A673 (cell line): ENCODE measurements around the gene NKD1. TPM values are rescaled to one million over a fixed set of nuclear protein-coding genes. Genes with fewer than 3 reads are reported as not detected.

Experiments
- BruUV-seq: library from RNA; stranded (reverse); fragments of 400-500 nt; replicated peaks from 2 replicates; lab custom pipeline; 2021; lab: Mats Ljungman, UMichigan
- CTCF ChIA-PET: fragments of 300-600 bp; sonication (Branson Sonifier 250); formaldehyde crosslinking; loops from one replicate; lab custom pipeline; 2022; ENCODE audit warnings: antibody characterized with exemption; lab: Charles Lee
- POLR2A ChIA-PET: fragments of 300-600 bp; sonication (Branson Sonifier 250); formaldehyde crosslinking; loops from one replicate; lab custom pipeline; 2022; ENCODE audit warnings: antibody characterized with exemption; ENCODE audit not compliant: low non-redundant PET; lab: Charles Lee
- DNase-seq: peaks from one replicate; pipeline ENCODE4 v3.0.0-alpha.2; 2015; ENCODE audit warnings: low spot score
- H3K27ac ChIP-seq: fragments of 200-600 bp; sonication (generic); 2 replicates; pipeline ENCODE4 v1.5.1; 2016; ENCODE audit warnings: mixed run types, low read depth, mild to moderate bottlenecking, mixed read lengths, antibody characterized with exemption, low read length; ENCODE audit not compliant: poor library complexity, severe bottlenecking
- H3K27me3 ChIP-seq: fragments of 200-600 bp; sonication (generic); replicated peaks from 2 replicates; pipeline ENCODE4 v1.6.1; 2017; ENCODE audit warnings: mixed run types, low read depth, mild to moderate bottlenecking, mixed read lengths, antibody characterized with exemption, low read length; ENCODE audit not compliant: insufficient read depth, poor library complexity
- H3K36me3 ChIP-seq: fragments of 200-600 bp; sonication (generic); 2 replicates; pipeline ENCODE4 v1.6.1; 2016; ENCODE audit warnings: mixed run types, mild to moderate bottlenecking, mixed read lengths, antibody characterized with exemption, low read length; ENCODE audit not compliant: insufficient read depth, poor library complexity, severe bottlenecking
- H3K4me1 ChIP-seq: fragments of 200-600 bp; sonication (generic); 2 replicates; pipeline ENCODE4 v1.6.1; 2017; ENCODE audit warnings: mixed run types, mild to moderate bottlenecking, mixed read lengths, antibody characterized with exemption, low read length; ENCODE audit not compliant: insufficient read depth, poor library complexity, severe bottlenecking
- H3K4me3 ChIP-seq: fragments of 200-600 bp; sonication (generic); 2 replicates; pipeline ENCODE4 v1.5.1; 2016; ENCODE audit warnings: low read depth, mixed run types, mild to moderate bottlenecking, mixed read lengths, low read length; ENCODE audit not compliant: poor library complexity, severe bottlenecking
- H3K9me3 ChIP-seq: fragments of 200-600 bp; sonication (generic); 2 replicates; pipeline ENCODE4 v1.6.1; 2016; ENCODE audit warnings: mixed run types, low read depth, mild to moderate bottlenecking, mixed read lengths, antibody characterized with exemption, low read length; ENCODE audit not compliant: poor library complexity, severe bottlenecking
- CTCF ChIP-seq: fragments of 300-800, 200-600 bp; sonication (generic); conservative IDR thresholded peaks from 2 replicates; pipeline ENCODE4 v1.5.1; 2017; ENCODE audit warnings: low read depth, mild to moderate bottlenecking, antibody characterized with exemption, low read length, moderate library complexity, mixed read lengths
- EZH2 ChIP-seq: fragments of 200-600 bp; sonication (generic); IDR thresholded peaks from 2 replicates; pipeline ENCODE4 v1.6.1; 2017; ENCODE audit warnings: borderline replicate concordance, low read depth, mild to moderate bottlenecking, mixed read lengths, antibody characterized with exemption, low read length; ENCODE audit not compliant: poor library complexity, severe bottlenecking
- intact Hi-C: fragments of 100-400 bp; cut with micrococcal nuclease; formaldehyde crosslinking; loops from one replicate; pipeline ENCODE4 v1.10.0; 2022; ENCODE audit not compliant: unreplicated experiment
- total RNA-seq: library from RNA; stranded (reverse); gene quantifications from 2 replicates; pipeline ENCODE4 v1.2.3, GENCODE V29; 2021

The NKD1 gene
- total RNA-seq, 1 experiment from 2014 or later = 1.1 TPM

DNA sequence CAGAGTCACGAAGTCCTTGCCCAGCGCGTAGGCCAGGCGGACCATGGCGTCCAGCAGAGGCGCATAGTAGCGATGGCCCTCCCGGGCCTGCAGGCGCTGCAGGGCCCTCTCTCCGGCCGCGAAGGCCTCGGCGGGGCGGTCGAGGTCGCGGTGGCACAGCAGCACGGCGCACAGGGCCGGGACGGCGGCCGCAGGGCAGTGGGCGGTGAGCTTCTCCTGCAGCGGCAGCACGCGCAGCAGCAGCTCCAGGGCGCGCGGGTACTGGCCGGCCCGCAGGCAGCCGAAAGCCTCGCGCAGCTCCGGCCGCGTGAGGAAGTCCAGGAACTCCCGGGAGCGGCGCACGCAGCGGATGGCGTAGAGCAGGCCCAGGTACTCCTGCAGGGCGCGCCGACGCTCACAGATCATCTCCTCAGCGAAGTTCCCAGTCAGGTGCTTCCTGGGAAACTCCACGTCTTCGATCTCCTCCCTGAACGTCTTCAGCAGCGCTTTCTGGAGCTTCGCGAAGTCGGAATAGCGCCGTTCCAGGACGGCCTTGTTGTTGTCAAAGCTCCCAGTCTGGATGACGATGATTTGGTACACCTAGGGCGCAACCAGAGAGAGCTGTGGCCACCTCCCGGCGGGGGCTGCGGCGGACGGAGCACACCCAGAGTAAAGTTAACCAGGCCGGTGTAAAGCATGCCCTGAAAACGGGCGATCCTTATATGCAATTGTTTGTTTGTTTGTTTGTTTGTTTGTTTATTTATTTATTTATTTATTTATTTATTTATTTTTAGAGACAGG is 125.5 kb downstream of the NKD1 start:
- no TSS peak for BruUV-seq
- TF ChIP-seq EZH2 = no peak
- TF ChIP-seq CTCF = no peak
- H3K27ac ChIP-seq = no peak overlapping the region
- ChIA-PET POLR2A (no interaction called here), CTCF (no interaction called here)
- no peaks in the 10 kb centered on the region for H3K36me3 ChIP-seq
- intact Hi-C loops = no loop called here
- H3K9me3 ChIP-seq = peaks cover 20% of the 10 kb centered on the region
- no peaks in the 10 kb centered on the region for H3K27me3 ChIP-seq
- H3K4me3 ChIP-seq = no peak overlapping the region
- no peak for DNase-seq
- no peaks in the 10 kb centered on the region for H3K4me1 ChIP-seq

DNA sequence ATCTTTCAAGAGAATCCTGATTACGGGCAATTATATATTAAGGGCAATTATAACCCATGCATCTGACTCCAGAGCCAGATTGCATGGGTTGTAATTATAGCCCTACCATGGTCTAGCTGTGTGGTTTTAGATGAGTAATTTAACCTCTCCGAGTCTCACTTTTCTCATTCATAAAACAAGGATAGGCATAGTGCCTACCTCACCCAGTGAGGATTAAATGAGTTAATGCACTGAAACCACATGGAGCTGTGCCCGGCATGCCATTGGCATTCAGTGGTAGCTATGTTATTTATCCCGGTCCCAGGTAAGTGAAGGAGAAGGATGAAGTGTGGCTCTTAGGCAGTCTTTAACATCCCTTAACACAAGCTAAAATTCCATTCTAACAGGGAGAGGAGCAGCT is 126.6 kb downstream of the NKD1 start:
- H3K9me3 ChIP-seq = peaks cover 20% of the 10 kb centered on the region
- no peaks in the 10 kb centered on the region for H3K27me3 ChIP-seq
- ChIA-PET POLR2A (interaction anchor here (0.6 kb wide), 1 partner anchor 21 kb away, joined by 3 read pairs; no protein-coding TSS in a partner anchor), CTCF (no interaction called here)
- H3K4me3 ChIP-seq = no peak overlapping the region
- H3K4me1 ChIP-seq = no peaks in the 10 kb centered on the region
- TF ChIP-seq CTCF (no peak), EZH2 (no peak)
- no peaks in the 10 kb centered on the region for H3K36me3 ChIP-seq
- H3K27ac ChIP-seq = no peak overlapping the region
- intact Hi-C loops = no loop called here
- no TSS peak for BruUV-seq
- DNase-seq = no peak

GRCh38 chr16:50675686-50676610 is 127.8 kb downstream of the NKD1 start:
- no peak for TF ChIP-seq CTCF
- TF ChIP-seq EZH2 = no peak
- no peaks in the 10 kb centered on the region for H3K36me3 ChIP-seq
- no peak overlapping the region for H3K4me3 ChIP-seq
- no peak for DNase-seq
- peaks cover 20% of the 10 kb centered on the region for H3K9me3 ChIP-seq
- H3K27ac ChIP-seq = no peak overlapping the region
- intact Hi-C loops = no loop called here
- H3K4me1 ChIP-seq = no peaks in the 10 kb centered on the region
- BruUV-seq = no TSS peak
- POLR2A ChIA-PET = no interaction called here
- CTCF ChIA-PET = no interaction called here
- no peaks in the 10 kb centered on the region for H3K27me3 ChIP-seq
